Endothelial cell (in vitro differentiated cells): Measurements from ENCODE around the gene IGFBP3. TPM values are rescaled to one million over a fixed set of nuclear protein-coding genes. Genes with fewer than 3 reads are reported as not detected.
"Not testable (repeated sequence)": the region's sequence is repeated elsewhere in the genome, so short reads cannot be mapped to it uniquely, and the experiment has no call there.

ENCODE experiments used
- DNase-seq: peaks from one replicate; pipeline ENCODE4 v3.0.0; 2021; ENCODE audit warnings: low spot score
- H3K27ac Mint-ChIP-seq: one replicate; pipeline ENCODE4 v1.8.0; 2021; ENCODE audit warnings: mixed read lengths, inconsistent platforms; ENCODE audit not compliant: unreplicated experiment
- H3K27me3 Mint-ChIP-seq: one replicate; pipeline ENCODE4 v1.8.0; 2021; ENCODE audit warnings: mild to moderate bottlenecking, moderate library complexity, mixed read lengths, inconsistent platforms; ENCODE audit not compliant: unreplicated experiment
- H3K36me3 Mint-ChIP-seq: one replicate; pipeline ENCODE4 v1.8.0; 2021; ENCODE audit warnings: mild to moderate bottlenecking, low read depth, mixed read lengths, inconsistent platforms; ENCODE audit not compliant: unreplicated experiment
- H3K4me1 Mint-ChIP-seq: one replicate; pipeline ENCODE4 v1.8.0; 2021; ENCODE audit warnings: mild to moderate bottlenecking, mixed read lengths, inconsistent platforms; ENCODE audit not compliant: unreplicated experiment
- H3K4me3 Mint-ChIP-seq: one replicate; pipeline ENCODE4 v1.8.0; 2021; ENCODE audit warnings: mild to moderate bottlenecking, mixed read lengths, inconsistent platforms; ENCODE audit not compliant: unreplicated experiment
- H3K9me3 Mint-ChIP-seq: one replicate; pipeline ENCODE4 v1.8.0; 2021; ENCODE audit warnings: mixed read lengths, inconsistent platforms; ENCODE audit not compliant: unreplicated experiment
- CTCF ChIP-seq: fragments of 200-600 bp; sonication (generic); IDR thresholded peaks from one replicate; pipeline ENCODE4 v1.5.0; 2021; ENCODE audit warnings: antibody characterized with exemption; ENCODE audit not compliant: unreplicated experiment
- total RNA-seq: library from RNA; stranded (reverse); fragmentation: NEBNext Ultra II Directional; extraction: Animal tissue kit (Norgen Biotek cat#: 25700); gene quantifications from one replicate; pipeline ENCODE4 v1.2.1, GENCODE V29; 2021; ENCODE audit not compliant: unreplicated experiment

Gene IGFBP3
- total RNA-seq, 1 donor from 2014 or later: 125 TPM

GRCh38 chr7:45968312-45968711, 47.2 kb upstream of the IGFBP3 start:
- Mint-ChIP-seq H3K9me3 (no peaks in the 10 kb centered on the region), H3K4me1 (peaks cover 11% of the 10 kb centered on the region), H3K36me3 (no peaks in the 10 kb centered on the region), H3K27me3 (peaks cover 8% of the 10 kb centered on the region), H3K27ac (no peak overlapping the region), H3K4me3 (no peak overlapping the region)
- DNase-seq: no peak
- no peak for TF ChIP-seq CTCF

GRCh38 chr7:45967591-45968157, 46.6 kb upstream of the IGFBP3 start:
- H3K27ac Mint-ChIP-seq: no peak overlapping the region
- H3K27me3 Mint-ChIP-seq: peaks cover 5% of the 10 kb centered on the region
- no peaks in the 10 kb centered on the region for H3K9me3 Mint-ChIP-seq
- DNase-seq: no peak
- no peak overlapping the region for H3K4me3 Mint-ChIP-seq
- peaks cover 6% of the 10 kb centered on the region for H3K4me1 Mint-ChIP-seq
- no peaks in the 10 kb centered on the region for H3K36me3 Mint-ChIP-seq
- TF ChIP-seq CTCF: no peak

GRCh38 chr7:45962861-45963260, 41.8 kb upstream of the IGFBP3 start:
- no peaks in the 10 kb centered on the region for H3K27me3 Mint-ChIP-seq
- no peaks in the 10 kb centered on the region for H3K36me3 Mint-ChIP-seq
- H3K9me3 Mint-ChIP-seq: no peaks in the 10 kb centered on the region
- no peak for TF ChIP-seq CTCF
- no peak overlapping the region for H3K27ac Mint-ChIP-seq
- no peak overlapping the region for H3K4me3 Mint-ChIP-seq
- H3K4me1 Mint-ChIP-seq: peaks cover 11% of the 10 kb centered on the region
- DNase-seq: no peak

- Mint-ChIP-seq H3K27me3 (no peaks in the 10 kb centered on the region), H3K4me3 (no peak overlapping the region)
- no peak for TF ChIP-seq CTCF
Measured at GRCh38 chr7:45957721-45958120, 36.6 kb upstream of the IGFBP3 start.

GRCh38 chr7:45955286-45955685, 34.2 kb upstream of the IGFBP3 start:
- Mint-ChIP-seq H3K9me3 (no peaks in the 10 kb centered on the region), H3K4me3 (no peak overlapping the region), H3K36me3 (peaks cover 3% of the 10 kb centered on the region), H3K4me1 (peaks cover 11% of the 10 kb centered on the region), H3K27me3 (no peaks in the 10 kb centered on the region), H3K27ac (no peak overlapping the region)
- no peak for DNase-seq
- TF ChIP-seq CTCF: no peak

More at GRCh38 chr7:45957721-45958120, 36.6 kb upstream of the IGFBP3 start:
- H3K27ac Mint-ChIP-seq: no peak overlapping the region
- peaks cover 11% of the 10 kb centered on the region for H3K4me1 Mint-ChIP-seq
- H3K9me3 Mint-ChIP-seq: no peaks in the 10 kb centered on the region
- H3K36me3 Mint-ChIP-seq: peaks cover 3% of the 10 kb centered on the region
- DNase-seq: no peak

GRCh38 chr7:45953055-45953454, 32.0 kb upstream of the IGFBP3 start:
- not testable (repeated sequence) for H3K36me3 Mint-ChIP-seq, H3K4me3 Mint-ChIP-seq, H3K27me3 Mint-ChIP-seq, H3K4me1 Mint-ChIP-seq, DNase-seq, H3K27ac Mint-ChIP-seq, H3K9me3 Mint-ChIP-seq
